HG02759 (cell line): ENCODE results near the gene ZRSR2.
"Not testable (repeated sequence)": the region's sequence is repeated elsewhere in the genome, so short reads cannot be mapped to it uniquely, and the experiment has no call there.

Experiments used
- ATAC-seq: cut with Tn5 transposase; IDR thresholded peaks from one replicate; pipeline ENCODE4 v1.9.1; 2021; ENCODE audit warnings: mild to moderate bottlenecking, moderate library complexity; ENCODE audit not compliant: unreplicated experiment

ZRSR2 gene

GRCh38 chrX:15790769-15791290 is 546 bp downstream of the ZRSR2 start:
- ATAC-seq = peak; percentile 24

- ATAC-seq = no peak
Observed at GRCh38 chrX:15797707-15798106, 7.4 kb downstream of the ZRSR2 start.

- no peak for ATAC-seq
Observed at GRCh38 chrX:15804563-15804962, 14.3 kb downstream of the ZRSR2 start.

GRCh38 chrX:15808254-15808653 is 18.0 kb downstream of the ZRSR2 start:
- no peak for ATAC-seq

GRCh38 chrX:15812192-15812938 is 22.1 kb downstream of the ZRSR2 start:
- ATAC-seq = no peak

GRCh38 chrX:15813416-15813815 is 23.1 kb downstream of the ZRSR2 start:
- no peak for ATAC-seq

- ATAC-seq = no peak
Observed at GRCh38 chrX:15814771-15815365, 24.6 kb downstream of the ZRSR2 start.

GRCh38 chrX:15815779-15816437 is 25.6 kb downstream of the ZRSR2 start:
- ATAC-seq = peak; percentile 54

- no peak for ATAC-seq
Observed at GRCh38 chrX:15816438-15816809, 26.1 kb downstream of the ZRSR2 start.

- ATAC-seq = no peak
Observed at GRCh38 chrX:15816886-15817285, 26.6 kb downstream of the ZRSR2 start.

- ATAC-seq = no peak
Observed at GRCh38 chrX:15820106-15821073, 30.1 kb downstream of the ZRSR2 start.

- no peak for ATAC-seq
Observed at GRCh38 chrX:15822922-15823321, 32.6 kb downstream of the ZRSR2 start.

GRCh38 chrX:15825936-15826335 is 35.7 kb downstream of the ZRSR2 start:
- ATAC-seq = no peak

GRCh38 chrX:15829217-15829616 is 38.9 kb downstream of the ZRSR2 start:
- ATAC-seq = no peak

- ATAC-seq = not testable (repeated sequence)
Observed at GRCh38 chrX:15831347-15831746, 41.1 kb downstream of the ZRSR2 start.

- no peak for ATAC-seq
Observed at GRCh38 chrX:15834053-15834452, 43.8 kb downstream of the ZRSR2 start.

- ATAC-seq = no peak
Observed at GRCh38 chrX:15834827-15835595, 44.7 kb downstream of the ZRSR2 start.

GRCh38 chrX:15838017-15838416 is 47.7 kb downstream of the ZRSR2 start:
- ATAC-seq = no peak

GRCh38 chrX:15841853-15842516 is 51.7 kb downstream of the ZRSR2 start:
- ATAC-seq = no peak
